ENCODE measurements around the gene ABHD13. TPM values are rescaled to one million over a fixed set of nuclear protein-coding genes. Genes with fewer than 3 reads are reported as not detected.
A peak's percentile ranks its signal among the peaks of the same experiment; 100 is the strongest.

ABHD13 gene
- total RNA-seq, 1 donor from 2014 or later, result 10.5 TPM

DNA sequence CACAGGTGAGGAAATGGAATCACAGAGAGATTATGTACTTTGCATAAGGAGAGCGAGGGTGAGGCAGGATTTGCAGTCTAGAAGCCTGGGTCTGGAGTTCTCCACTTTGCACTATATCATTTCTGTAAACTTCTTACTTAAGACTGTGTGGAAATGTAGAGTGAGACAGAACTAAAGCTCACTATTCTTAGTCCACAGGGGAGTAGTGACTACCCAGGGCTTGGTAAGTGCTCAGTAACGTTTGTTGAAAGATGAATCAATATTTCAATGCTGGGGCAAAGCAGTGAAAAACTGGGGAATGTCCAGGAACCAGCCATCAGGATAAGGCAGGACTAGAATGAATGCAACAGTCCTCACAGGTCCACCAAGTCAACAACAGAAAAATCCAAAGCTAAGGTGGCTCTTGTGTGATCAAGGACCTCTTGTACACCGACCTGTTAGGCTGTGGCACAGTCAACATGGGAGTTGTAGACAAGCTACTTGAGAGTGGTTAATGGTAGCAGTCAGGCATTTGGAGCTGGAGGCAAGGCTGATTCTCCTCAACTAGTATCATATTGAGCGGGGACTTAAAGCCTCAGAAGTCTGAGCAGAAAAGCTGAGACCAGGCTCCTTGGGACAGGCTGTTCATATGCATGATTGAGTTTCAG lies 50.4 kb downstream of the ABHD13 start:
- H3K36me3 ChIP-seq, result no peaks in the 10 kb centered on the region
- H3K9me3 ChIP-seq, result no peaks in the 10 kb centered on the region
- intact Hi-C loops (cut with DNase I), result no loop called here
- peak; percentile 58 to 77 for ATAC-seq
- no peak for DNase-seq
- H3K27ac ChIP-seq, result peak overlapping the region; percentile 82
- H3K4me1 ChIP-seq, result peaks cover 24% of the 10 kb centered on the region
- no peak overlapping the region for H3K4me3 ChIP-seq
- TF ChIP-seq, protein P1, sequence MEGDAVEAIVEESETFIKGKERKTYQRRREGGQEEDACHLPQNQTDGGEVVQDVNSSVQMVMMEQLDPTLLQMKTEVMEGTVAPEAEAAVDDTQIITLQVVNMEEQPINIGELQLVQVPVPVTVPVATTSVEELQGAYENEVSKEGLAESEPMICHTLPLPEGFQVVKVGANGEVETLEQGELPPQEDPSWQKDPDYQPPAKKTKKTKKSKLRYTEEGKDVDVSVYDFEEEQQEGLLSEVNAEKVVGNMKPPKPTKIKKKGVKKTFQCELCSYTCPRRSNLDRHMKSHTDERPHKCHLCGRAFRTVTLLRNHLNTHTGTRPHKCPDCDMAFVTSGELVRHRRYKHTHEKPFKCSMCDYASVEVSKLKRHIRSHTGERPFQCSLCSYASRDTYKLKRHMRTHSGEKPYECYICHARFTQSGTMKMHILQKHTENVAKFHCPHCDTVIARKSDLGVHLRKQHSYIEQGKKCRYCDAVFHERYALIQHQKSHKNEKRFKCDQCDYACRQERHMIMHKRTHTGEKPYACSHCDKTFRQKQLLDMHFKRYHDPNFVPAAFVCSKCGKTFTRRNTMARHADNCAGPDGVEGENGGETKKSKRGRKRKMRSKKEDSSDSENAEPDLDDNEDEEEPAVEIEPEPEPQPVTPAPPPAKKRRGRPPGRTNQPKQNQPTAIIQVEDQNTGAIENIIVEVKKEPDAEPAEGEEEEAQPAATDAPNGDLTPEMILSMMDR (IDR thresholded peaks at IDR 0.05), result no peak
- no peaks in the 10 kb centered on the region for H3K27me3 ChIP-seq (ENCODE audit: low read depth)

- intact Hi-C loops (cut with DNase I), result no loop called here
- H3K27ac ChIP-seq, result peak within 1 kb of the TSS; percentile 82
- H3K4me3 ChIP-seq, result peak within 1 kb of the TSS; percentile 55
- H3K36me3 ChIP-seq, result no peaks in the 10 kb centered on the region
- no peaks in the 10 kb centered on the region for H3K9me3 ChIP-seq
- ATAC-seq (peak; percentile 76 to 82), DNase-seq (peak; percentile 69)
- no peaks in the 10 kb centered on the region for H3K27me3 ChIP-seq (ENCODE audit: low read depth)
- TF ChIP-seq, protein P1 (IDR thresholded peaks at IDR 0.05), result no peak
- peaks cover 24% of the 10 kb centered on the region for H3K4me1 ChIP-seq
These were observed 51.6 kb downstream of the ABHD13 start, which contains the start of gene TNFSF13B for GRCh38 chr13:108269601-108270328. Gene TNFSF13B, plus strand, starts transcription at chr13:108269718. Its CDS starts 178 bp downstream, at chr13:108269896.

DNA sequence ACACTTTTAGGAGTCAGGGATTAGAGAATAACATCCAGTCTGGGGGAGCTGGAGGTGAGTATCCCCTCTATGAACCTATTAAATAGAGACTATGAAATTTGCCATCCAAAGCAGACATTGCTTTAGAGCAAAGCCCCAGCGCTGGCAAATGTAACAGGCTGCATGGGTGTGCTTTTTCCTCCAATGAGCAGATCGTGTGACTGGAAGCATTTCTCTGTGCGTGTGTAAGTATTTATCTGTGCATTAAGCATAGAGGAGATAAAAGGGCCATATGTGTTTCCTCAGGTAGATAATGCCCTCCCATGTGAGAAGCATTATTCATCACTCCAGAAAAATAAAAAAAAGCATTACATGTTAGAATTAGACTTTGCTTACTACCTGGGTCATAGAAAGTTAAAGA lies 52.2 kb downstream of the ABHD13 start:
- DNase-seq, result no peak
- Histone ChIP-seq H3K27me3 (ENCODE audit: low read depth) (no peaks in the 10 kb centered on the region), H3K36me3 (no peaks in the 10 kb centered on the region), H3K4me1 (peaks cover 24% of the 10 kb centered on the region), H3K27ac (peak overlapping the region; percentile 82), H3K9me3 (no peaks in the 10 kb centered on the region), H3K4me3 (peak overlapping the region; percentile 55)
- TF ChIP-seq, protein P1 (IDR thresholded peaks at IDR 0.05), result no peak
- intact Hi-C loops (cut with DNase I), result no loop called here
- ATAC-seq, result no peak

DNA sequence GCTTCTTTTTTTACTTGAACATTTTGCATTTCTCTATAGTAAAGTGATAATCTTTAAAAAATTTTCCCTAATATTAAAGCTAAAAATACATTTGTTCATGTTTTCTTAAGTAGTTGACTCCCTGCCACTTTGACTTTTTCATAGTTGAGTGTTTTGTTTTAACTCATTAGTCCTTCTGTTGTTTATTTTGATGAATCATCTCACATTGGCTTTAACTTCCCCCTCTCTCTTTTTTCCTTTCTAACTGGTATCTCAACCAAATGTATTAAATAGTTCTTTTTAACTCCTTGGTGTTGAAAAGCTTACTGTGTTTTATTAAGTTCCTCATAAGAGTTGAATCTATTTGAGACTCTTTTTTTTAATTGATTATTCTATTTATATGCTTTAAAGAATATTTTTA lies 54.1 kb downstream of the ABHD13 start:
- intact Hi-C loops (cut with DNase I), result no loop called here
- TF ChIP-seq, protein P1 (IDR thresholded peaks at IDR 0.05), result no peak
- Histone ChIP-seq H3K4me3 (no peak overlapping the region), H3K27me3 (ENCODE audit: low read depth) (no peaks in the 10 kb centered on the region), H3K27ac (no peak overlapping the region), H3K36me3 (no peaks in the 10 kb centered on the region), H3K9me3 (no peaks in the 10 kb centered on the region), H3K4me1 (peaks cover 31% of the 10 kb centered on the region)
- ATAC-seq (no peak), DNase-seq (no peak)

DNA sequence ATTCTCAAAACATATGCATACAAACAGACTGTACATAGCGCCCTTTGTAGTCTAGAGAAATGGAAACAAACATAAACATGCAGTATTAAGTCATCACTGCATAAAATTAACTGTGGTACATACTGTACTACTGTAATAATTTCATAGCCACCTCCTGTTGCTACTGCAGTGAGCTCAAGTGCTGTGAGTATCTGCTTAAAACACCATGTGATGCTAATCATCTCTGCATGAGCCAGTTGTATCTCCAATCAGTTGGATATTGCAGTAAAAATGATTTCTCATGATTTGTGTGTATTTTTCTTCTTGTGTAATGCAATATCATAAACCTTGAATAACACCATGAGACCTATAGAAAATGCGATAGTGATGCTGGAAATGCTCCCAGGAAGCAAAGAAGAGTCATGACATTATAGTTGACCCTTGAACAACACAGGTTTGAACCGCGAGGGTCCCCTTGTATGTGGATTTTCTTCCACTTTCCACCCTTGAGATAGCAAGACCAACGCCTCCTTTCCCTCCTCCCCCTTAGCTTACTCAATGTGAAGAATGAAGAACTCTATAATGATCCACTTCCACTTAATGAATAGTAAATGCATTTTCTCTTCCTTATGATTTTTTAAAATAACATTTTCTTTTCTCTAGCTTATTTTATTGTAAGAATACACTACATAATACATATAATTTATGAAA lies 55.4 kb downstream of the ABHD13 start:
- ATAC-seq (no peak), DNase-seq (no peak)
- TF ChIP-seq, protein P1 (IDR thresholded peaks at IDR 0.05), result no peak
- Histone ChIP-seq H3K27me3 (ENCODE audit: low read depth) (no peaks in the 10 kb centered on the region), H3K9me3 (no peaks in the 10 kb centered on the region), H3K27ac (no peak overlapping the region), H3K4me1 (peaks cover 30% of the 10 kb centered on the region), H3K36me3 (no peaks in the 10 kb centered on the region), H3K4me3 (no peak overlapping the region)
- intact Hi-C loops (cut with DNase I), result no loop called here
